ENCODE measurements around the gene CNNM3. TPM values are rescaled to one million over a fixed set of nuclear protein-coding genes. Genes with fewer than 3 reads are reported as not detected.
A peak's percentile ranks its signal among the peaks of the same experiment; 100 is the strongest.

Gene CNNM3
- total RNA-seq, 1 donor from 2014 or later, result 5.6 TPM

DNA sequence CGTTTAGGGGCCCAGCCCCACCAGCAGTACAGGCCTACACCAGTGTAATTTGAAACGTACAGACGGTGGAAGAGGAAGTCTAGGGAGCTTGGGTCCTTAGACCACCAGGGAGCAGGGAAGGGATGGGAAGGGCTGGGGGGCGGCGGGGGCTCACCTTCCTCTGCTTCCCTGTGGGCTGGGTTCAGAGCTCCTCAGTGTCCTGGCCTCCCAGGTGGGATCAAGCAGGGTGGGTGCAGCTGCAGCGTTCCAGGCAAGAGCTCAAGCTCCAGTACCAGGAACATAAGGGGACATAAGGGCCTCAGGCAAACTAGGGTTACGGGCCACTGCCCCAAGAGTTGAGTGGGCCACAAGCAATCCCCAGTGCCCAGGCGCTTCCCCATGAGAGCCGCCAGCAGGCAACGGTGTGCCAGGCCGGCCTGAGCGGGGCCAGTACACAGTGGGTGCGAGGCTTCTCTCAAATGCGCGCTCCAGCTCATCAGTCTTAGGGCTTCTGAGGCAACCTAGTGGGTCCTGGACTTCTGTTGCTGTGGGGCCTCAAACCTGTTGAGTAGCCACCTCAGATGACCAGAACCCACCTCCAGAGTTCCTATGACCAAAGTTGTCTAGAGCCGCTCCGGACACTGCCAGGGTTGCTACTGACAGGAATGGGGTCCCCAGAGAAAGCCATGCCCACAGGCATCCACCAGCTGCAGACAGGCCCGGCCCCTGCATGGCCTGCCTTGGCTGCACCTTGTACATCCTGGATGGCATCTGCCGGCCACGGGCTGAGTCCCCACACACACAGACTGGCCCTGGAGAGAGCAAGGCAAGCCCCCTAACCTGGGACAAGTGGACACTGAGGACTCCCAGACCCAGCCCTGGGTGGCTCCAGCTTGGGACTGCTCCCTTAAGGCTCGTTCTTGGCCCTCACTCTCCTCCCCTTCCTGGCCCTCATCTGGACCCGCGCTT is 22.6 kb downstream of the CNNM3 start:
- Mint-ChIP-seq H3K27me3 (ENCODE audit: low read depth, unreplicated experiment) (no peaks in the 10 kb centered on the region), H3K36me3 (ENCODE audit: low read depth, unreplicated experiment) (peaks cover 13% of the 10 kb centered on the region), H3K4me1 (ENCODE audit: low read depth, unreplicated experiment) (no peaks in the 10 kb centered on the region), H3K27ac (ENCODE audit: unreplicated experiment) (no peak overlapping the region), H3K9me3 (ENCODE audit: unreplicated experiment) (no peaks in the 10 kb centered on the region), H3K4me3 (ENCODE audit: unreplicated experiment) (no peak overlapping the region)
- no peak overlapping the region for H3K27ac ChIP-seq (ENCODE audit: low read depth, low read length)
- FAIRE-seq (no peak), DNase-seq (ENCODE audit: low read depth) (no peak)
- H3K4me1 ChIP-seq (ENCODE audit: insufficient read depth, low read length), result peaks cover 5% of the 10 kb centered on the region
- TF ChIP-seq EZH2 (IDR thresholded peaks at IDR 0.05; ENCODE audit: insufficient read depth, low read length), result no peak
- TF ChIP-seq CTCF (IDR thresholded peaks at IDR 0.05; ENCODE audit: insufficient read depth, low read depth, low read length), result no peak
- no peaks in the 10 kb centered on the region for H3K36me3 ChIP-seq (ENCODE audit: insufficient read depth, low read length)
- no peak overlapping the region for H3K9ac ChIP-seq (ENCODE audit: low read length)
- no peak overlapping the region for H3K4me2 ChIP-seq (ENCODE audit: low read length)
- H3K4me3 ChIP-seq (ENCODE audit: insufficient read depth, low read depth, low read length), result no peak overlapping the region
- H2AFZ ChIP-seq (ENCODE audit: low read depth, low read length), result no peak overlapping the region
- H3K27me3 ChIP-seq (ENCODE audit: insufficient read depth, low read length), result no peaks in the 10 kb centered on the region
- H3K9me3 ChIP-seq (ENCODE audit: insufficient read depth, low read depth, low read length), result no peaks in the 10 kb centered on the region
- no peaks in the 10 kb centered on the region for H4K20me1 ChIP-seq (ENCODE audit: insufficient read depth, low read length)
- H3K79me2 ChIP-seq (ENCODE audit: insufficient read depth, low read length), result no peaks in the 10 kb centered on the region

- H3K4me3 ChIP-seq (ENCODE audit: insufficient read depth, low read depth, low read length), result no peak overlapping the region
- FAIRE-seq, result no peak
- H3K4me3 Mint-ChIP-seq (ENCODE audit: unreplicated experiment), result no peak overlapping the region
- no peak for TF ChIP-seq CTCF (IDR thresholded peaks at IDR 0.05; ENCODE audit: insufficient read depth, low read depth, low read length)
- TF ChIP-seq EZH2 (IDR thresholded peaks at IDR 0.05; ENCODE audit: insufficient read depth, low read length), result no peak
- no peaks in the 10 kb centered on the region for H3K27me3 ChIP-seq (ENCODE audit: insufficient read depth, low read length)
- peaks cover 13% of the 10 kb centered on the region for H3K36me3 Mint-ChIP-seq (ENCODE audit: low read depth, unreplicated experiment)
- H3K9me3 Mint-ChIP-seq (ENCODE audit: unreplicated experiment), result no peaks in the 10 kb centered on the region
- no peaks in the 10 kb centered on the region for H3K27me3 Mint-ChIP-seq (ENCODE audit: low read depth, unreplicated experiment)
- H4K20me1 ChIP-seq (ENCODE audit: insufficient read depth, low read length), result no peaks in the 10 kb centered on the region
- H3K4me1 Mint-ChIP-seq (ENCODE audit: low read depth, unreplicated experiment), result no peaks in the 10 kb centered on the region
- no peak overlapping the region for H3K9ac ChIP-seq (ENCODE audit: low read length)
- DNase-seq (ENCODE audit: low read depth), result no peak
- H3K27ac Mint-ChIP-seq (ENCODE audit: unreplicated experiment), result no peak overlapping the region
- peaks cover 5% of the 10 kb centered on the region for H3K4me1 ChIP-seq (ENCODE audit: insufficient read depth, low read length)
- no peak overlapping the region for H2AFZ ChIP-seq (ENCODE audit: low read depth, low read length)
- no peaks in the 10 kb centered on the region for H3K36me3 ChIP-seq (ENCODE audit: insufficient read depth, low read length)
- H3K4me2 ChIP-seq (ENCODE audit: low read length), result peak overlapping the region; percentile 5
- H3K9me3 ChIP-seq (ENCODE audit: insufficient read depth, low read depth, low read length), result no peaks in the 10 kb centered on the region
- no peaks in the 10 kb centered on the region for H3K79me2 ChIP-seq (ENCODE audit: insufficient read depth, low read length)
- no peak overlapping the region for H3K27ac ChIP-seq (ENCODE audit: low read depth, low read length)
These were observed 23.3 kb downstream of the CNNM3 start for GRCh38 chr2:96839293-96839874.

All from astrocyte (in vitro differentiated cells and primary cell).